ENCODE measurements around the gene PDE1A.

The PDE1A gene

DNA sequence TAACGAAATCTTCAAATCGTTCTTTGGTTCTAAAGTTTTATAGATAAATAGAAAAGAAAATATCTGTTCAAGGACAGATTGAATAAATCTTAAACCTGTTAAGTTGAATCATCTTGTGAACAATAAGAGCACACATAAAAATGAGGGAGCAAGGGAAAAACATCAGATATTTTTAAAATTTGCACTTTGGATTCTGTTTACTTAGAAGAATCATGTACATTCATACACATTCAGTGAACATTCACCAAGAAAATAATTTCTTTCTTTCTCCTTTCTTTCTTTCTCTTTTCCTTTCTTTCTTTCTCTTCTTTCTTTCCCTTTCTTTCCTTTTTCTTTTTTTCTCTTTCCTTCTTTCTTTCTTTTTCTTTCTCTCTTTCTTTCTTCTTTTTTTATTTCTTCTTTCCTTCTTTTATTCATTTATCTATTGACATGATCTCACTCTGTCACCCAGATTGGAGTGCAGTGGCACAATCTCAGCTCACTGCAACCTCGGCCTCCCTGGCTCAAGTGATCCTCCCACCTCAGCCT, 164.9 kb downstream of the PDE1A start:
- no peak for DNase-seq

DNA sequence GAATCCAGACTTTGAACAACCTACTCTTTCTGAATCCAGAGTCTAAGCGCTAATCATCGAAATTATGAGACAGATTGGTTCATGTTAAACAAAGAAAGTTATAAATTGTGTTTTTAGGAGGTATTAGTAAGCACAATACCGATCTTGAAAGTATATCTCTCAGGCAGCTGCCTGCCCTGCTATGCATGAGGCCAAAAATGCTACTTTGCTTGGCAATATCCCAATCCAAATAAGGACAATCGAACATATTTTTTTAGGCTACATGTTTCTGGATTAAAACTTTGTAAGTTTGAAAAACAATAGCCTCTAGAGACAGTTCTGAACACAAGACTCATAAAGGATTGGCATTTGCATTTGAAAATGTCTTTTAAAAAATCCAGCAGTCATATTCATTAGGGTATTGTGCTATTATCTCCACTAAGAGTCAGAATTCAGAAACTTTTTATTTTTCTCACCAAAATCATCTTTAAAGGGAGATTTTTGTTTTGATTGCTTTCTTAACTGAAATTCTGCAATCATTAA, 167.1 kb downstream of the PDE1A start:
- no peak for DNase-seq

- no peak for DNase-seq
Measured at GRCh38 chr2:182252534-182252933, 174.3 kb downstream of the PDE1A start.

GRCh38 chr2:182248898-182249297, 177.9 kb downstream of the PDE1A start:
- DNase-seq: no peak

GRCh38 chr2:182248362-182248761, 178.5 kb downstream of the PDE1A start:
- DNase-seq: no peak

- DNase-seq: no peak
Measured at GRCh38 chr2:182247831-182248230, 179.0 kb downstream of the PDE1A start.

DNA sequence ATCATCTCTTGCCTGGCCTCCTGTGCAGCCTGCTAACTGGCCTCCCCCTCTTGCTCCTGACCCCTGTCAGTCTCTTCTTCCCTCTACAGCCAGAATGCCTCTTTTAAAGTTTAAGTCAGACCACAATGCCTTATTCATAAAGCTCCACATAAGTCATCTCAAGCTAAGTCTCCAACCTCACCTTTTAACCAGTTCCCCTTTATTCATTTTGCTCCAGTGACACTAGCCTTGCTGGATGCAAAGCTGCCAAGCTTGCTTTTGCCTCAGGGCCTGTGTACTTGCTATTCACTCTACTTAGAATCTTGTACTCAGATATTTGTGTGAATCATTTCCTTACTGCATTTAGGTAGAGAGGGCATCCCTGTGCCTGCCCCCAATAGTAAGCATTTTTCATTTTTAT, 180.9 kb downstream of the PDE1A start:
- no peak for DNase-seq

GRCh38 chr2:182242609-182243008, 184.2 kb downstream of the PDE1A start:
- DNase-seq: no peak

- no peak for DNase-seq
Measured at GRCh38 chr2:182241936-182242335, 184.9 kb downstream of the PDE1A start.

DNA sequence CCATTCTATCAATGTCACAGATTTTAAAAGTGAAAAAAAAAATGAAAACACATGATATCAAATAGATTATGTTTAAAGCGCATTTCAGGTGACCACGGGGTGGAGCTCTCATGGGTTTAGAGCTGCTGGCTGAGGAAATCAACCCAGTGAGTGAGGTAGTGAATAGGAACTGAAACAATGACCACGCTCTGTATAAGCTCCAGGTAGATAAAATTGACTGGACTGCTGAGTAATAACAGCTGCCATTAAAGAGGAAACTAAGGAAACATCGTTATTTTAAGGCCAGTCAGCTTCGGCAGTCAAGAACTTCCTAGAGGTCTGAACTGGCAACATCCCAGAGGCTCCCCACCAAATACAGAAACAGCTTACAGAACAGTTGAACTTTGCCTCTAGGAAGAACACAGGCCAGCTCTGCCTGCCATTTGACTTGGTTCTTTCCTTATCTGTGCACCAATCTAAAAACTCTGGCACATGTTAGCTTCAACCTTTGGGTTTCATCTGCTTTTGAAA, 185.9 kb downstream of the PDE1A start:
- DNase-seq: peak; percentile 41

DNA sequence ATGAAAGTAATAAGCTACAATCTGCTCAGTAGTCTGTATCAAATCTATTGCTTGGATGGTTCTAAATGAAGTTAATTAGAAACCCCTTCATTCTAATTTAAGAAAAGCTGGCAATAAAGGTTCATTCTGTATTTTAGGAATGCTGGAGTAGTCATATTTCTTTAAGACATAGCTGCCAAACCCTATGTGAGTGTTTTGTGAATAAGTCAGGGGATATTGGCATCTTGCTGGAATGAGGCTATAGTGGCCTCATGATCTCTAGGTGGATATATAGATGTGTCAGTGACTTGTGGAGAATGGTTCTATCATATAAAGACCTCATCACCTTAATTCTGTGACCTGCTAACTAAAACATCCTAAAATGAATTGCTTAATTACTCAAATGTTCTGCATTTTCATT, 196.3 kb downstream of the PDE1A start:
- no peak for DNase-seq

DNA sequence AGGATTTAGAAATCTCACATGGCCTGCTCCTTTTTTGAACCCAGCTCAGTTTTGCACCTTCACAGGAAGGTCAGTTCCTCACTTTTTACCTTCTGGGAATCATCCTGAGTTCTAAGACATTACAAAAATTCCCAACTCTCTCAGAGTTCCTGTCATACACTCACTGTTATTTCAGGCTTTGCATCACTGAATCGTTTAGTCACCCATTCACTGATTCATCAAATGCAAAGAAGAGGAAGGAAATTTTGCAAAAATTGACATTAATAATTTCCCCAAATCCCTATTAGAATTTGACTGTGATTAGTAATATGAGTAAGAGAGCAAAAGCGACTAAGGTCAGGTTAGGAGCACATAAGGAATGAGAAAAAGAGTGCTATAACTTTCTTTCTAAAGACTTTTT, 197.5 kb downstream of the PDE1A start:
- DNase-seq: no peak

DNA sequence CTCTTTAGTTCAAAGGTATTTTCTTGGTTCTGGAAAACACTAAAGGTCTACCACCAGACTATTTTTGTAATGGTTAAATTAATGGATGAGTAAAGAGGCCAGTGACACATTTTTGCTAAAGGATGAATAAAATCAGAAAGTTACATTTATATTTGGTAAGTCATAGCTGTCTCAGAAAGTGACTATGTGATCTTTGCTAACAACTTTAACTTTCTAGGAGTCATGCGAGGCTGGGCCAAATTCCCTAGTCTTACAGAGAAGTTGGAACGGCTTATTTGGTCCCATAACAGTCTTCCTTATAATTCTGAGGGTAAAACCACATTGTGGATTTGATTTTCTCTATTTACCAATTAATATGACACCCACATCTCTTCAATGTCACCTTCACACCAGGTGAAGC, 198.1 kb downstream of the PDE1A start:
- DNase-seq: no peak

GRCh38 chr2:182228073-182228473, 198.8 kb downstream of the PDE1A start:
- DNase-seq: peak; percentile 96

GRCh38 chr2:182226807-182227206, 200.0 kb downstream of the PDE1A start:
- DNase-seq: no peak

- no peak for DNase-seq
Measured at GRCh38 chr2:182224669-182225068, 202.2 kb downstream of the PDE1A start.

GRCh38 chr2:182220998-182221397, 205.8 kb downstream of the PDE1A start:
- no peak for DNase-seq

DNA sequence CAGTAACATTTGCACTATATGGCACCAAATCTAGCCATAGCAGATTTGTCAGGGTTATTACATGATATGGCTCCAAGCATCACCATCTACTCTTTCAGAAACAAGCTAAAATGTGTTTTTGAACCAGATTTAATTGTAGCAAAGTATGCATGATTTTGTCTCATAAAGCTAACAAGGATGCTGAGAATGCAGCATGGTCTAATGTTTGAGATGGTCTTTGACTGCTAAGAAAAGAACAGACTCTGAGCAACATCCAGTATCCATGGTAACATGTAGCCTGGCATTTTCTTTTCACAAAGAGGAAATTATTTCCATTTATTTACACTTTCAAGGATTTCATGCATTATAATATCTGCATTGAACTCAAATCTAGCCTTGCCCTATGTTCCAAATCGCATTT, 206.5 kb downstream of the PDE1A start:
- DNase-seq: no peak

- no peak for DNase-seq
Measured at GRCh38 chr2:182210669-182211068, 216.2 kb downstream of the PDE1A start.

- DNase-seq: no peak
Measured at GRCh38 chr2:182208421-182208820, 218.4 kb downstream of the PDE1A start.

- DNase-seq: no peak
Measured at GRCh38 chr2:182207049-182207746, 219.6 kb downstream of the PDE1A start.

DNA sequence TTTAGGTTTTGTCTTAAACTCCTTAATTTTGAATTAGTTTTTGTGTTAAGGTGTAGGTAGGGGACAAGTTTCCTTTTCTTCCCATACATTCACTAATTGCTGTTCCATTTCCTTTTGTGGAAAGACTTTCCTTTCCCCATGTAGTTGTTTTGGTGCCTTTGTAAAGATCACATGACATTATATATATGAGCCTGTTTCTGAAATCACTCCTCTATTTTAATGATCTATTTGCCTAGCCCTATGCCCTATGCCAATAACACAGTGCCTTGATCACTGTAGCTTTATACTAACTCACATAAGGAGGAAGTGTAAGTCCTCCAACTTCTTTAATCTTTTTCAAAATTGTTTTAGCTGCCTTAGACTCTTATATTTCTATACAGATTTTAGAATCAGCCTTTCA, 229.3 kb downstream of the PDE1A start:
- no peak for DNase-seq

GRCh38 chr2:182193291-182193690, 233.5 kb downstream of the PDE1A start:
- no peak for DNase-seq

DNA sequence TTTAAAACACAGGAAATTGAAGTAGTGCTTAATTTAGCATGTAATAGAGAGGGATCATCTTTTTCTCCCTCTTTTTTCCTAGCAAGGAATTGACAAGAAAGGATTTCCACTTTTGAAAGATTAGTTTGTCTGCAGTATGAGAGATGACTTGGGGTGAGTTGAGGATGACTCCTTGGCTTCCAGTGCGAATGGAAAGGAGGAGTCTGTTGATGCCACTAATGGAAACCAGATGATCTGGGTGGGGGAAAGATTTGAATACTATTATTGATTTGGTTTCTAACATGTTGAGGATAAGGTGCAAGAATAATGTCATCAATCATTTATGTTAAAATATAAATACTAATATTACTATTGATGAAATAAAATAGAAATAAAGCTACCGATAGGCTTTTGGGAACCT, 235.8 kb downstream of the PDE1A start:
- no peak for DNase-seq

GRCh38 chr2:182187130-182187529, 239.7 kb downstream of the PDE1A start:
- peak; percentile 36 for DNase-seq

Data from COR-L47 (cell line).